K562 (cell line): ENCODE measurements around the gene BCAS3. TPM values are rescaled to one million over a fixed set of nuclear protein-coding genes. Genes with fewer than 3 reads are reported as not detected.

Experiments
- ATAC-seq: fragments of 200-7000 bp; cut with Tn5 transposase; 3 replicates; pipeline ENCODE4 v1.9.1; 2020; ENCODE audit warnings: moderate library complexity
- BruUV-seq: library from RNA; stranded (reverse); fragments of 400-500 nt; replicated peaks from 2 replicates; lab custom pipeline; 2021; lab: Mats Ljungman, UMichigan
- CTCF ChIA-PET: fragments of 300-600 bp; formaldehyde crosslinking; extraction: SDS; loops from one replicate; lab custom pipeline; 2021; ENCODE audit warnings: low intra/inter-chr PET ratio; lab: Yijun Ruan, JAX
- POLR2A ChIA-PET: fragments of 300-600, 350-650 bp; sonication (Branson Sonifier 250); formaldehyde crosslinking; extraction: SDS; loops from one replicate; lab custom pipeline; 2021; ENCODE audit warnings: antibody characterized with exemption, inconsistent platforms; lab: Yijun Ruan, JAX
- DNase-seq, 4 experiments: peaks; one replicate each; pipeline versions ENCODE4 v3.0.0 to v3.0.0-alpha.2; 2011 to 2018; ENCODE audit warnings: low spot score in 3 of 4, mixed read lengths in 3 of 4; ENCODE audit errors: extremely low read depth in 1 of 4
- FAIRE-seq: peaks from 2 replicates; lab custom pipeline; 2011; peaks lifted over from hg19 to GRCh38; lab: Jason Lieb, UNC
- H2AFZ ChIP-seq: 2 replicates; pipeline ENCODE4 v1.6.0; 2011; ENCODE audit warnings: low read depth, low read length, control low read depth, inconsistent platforms
- H3K27ac ChIP-seq: fragments of 200-600 bp; 3 replicates; pipeline ENCODE4 v1.8.0; 2011; ENCODE audit warnings: low read depth, mild to moderate bottlenecking, control low read depth, inconsistent platforms, low read length, moderate library complexity, mixed read lengths; ENCODE audit errors: extremely low read depth
- H3K27me3 ChIP-seq, 2 experiments: fragments of 300-600 bp in 1 of 2; 2 replicates in 1 of 2; 3 replicates in 1 of 2; pipeline versions ENCODE4 v1.6.0 to v1.8.0; 2011; ENCODE audit warnings: inconsistent platforms in 2 of 2, low read length in 2 of 2, mild to moderate bottlenecking in 1 of 2, mixed read lengths in 1 of 2, moderate library complexity in 1 of 2; ENCODE audit not compliant: control insufficient read depth in 2 of 2, insufficient read depth in 2 of 2
- H3K36me3 ChIP-seq: fragments of 300-600 bp; 3 replicates; pipeline ENCODE4 v1.8.0; 2011; ENCODE audit warnings: mild to moderate bottlenecking, low read length, inconsistent platforms; ENCODE audit not compliant: control insufficient read depth, insufficient read depth
- H3K4me1 ChIP-seq, 2 experiments: fragments of 200-600 bp in 1 of 2; replicated peaks in 1 of 2; 2 replicates in 1 of 2; 3 replicates in 1 of 2; pipeline versions ENCODE4 v1.5.1 to v1.8.0; 2011; ENCODE audit warnings: inconsistent platforms in 2 of 2, low read length in 2 of 2, mild to moderate bottlenecking in 1 of 2, mixed read lengths in 1 of 2, moderate library complexity in 1 of 2; ENCODE audit not compliant: control insufficient read depth in 2 of 2, insufficient read depth in 2 of 2
- H3K4me2 ChIP-seq: 2 replicates; pipeline ENCODE4 v1.6.1; 2011; ENCODE audit warnings: low read length, control low read depth, inconsistent platforms, mixed read lengths; ENCODE audit not compliant: insufficient read depth
- H3K4me3 ChIP-seq: fragments of 200-600 bp; sonication (generic), shearing (Covaris generic); 2 replicates; pipeline ENCODE4 v1.5.1; 2016; ENCODE audit warnings: control low read depth, inconsistent platforms
- H3K79me2 ChIP-seq: fragments of 200-600 bp; 3 replicates; pipeline ENCODE4 v1.8.0; 2011; ENCODE audit warnings: low read length, inconsistent platforms; ENCODE audit not compliant: control insufficient read depth, insufficient read depth
- H3K9ac ChIP-seq, 2 experiments: 2 replicates each; pipeline versions ENCODE4 v1.6.0 to v1.6.1; 2011; ENCODE audit warnings: low read depth in 2 of 2, low read length in 2 of 2, control low read depth in 1 of 2, inconsistent platforms in 1 of 2, mild to moderate bottlenecking in 1 of 2, mixed read lengths in 1 of 2; ENCODE audit not compliant: insufficient read depth in 1 of 2
- H3K9me1 ChIP-seq: one replicate; pipeline ENCODE4 v1.6.0; 2011; ENCODE audit warnings: inconsistent platforms, mild to moderate bottlenecking, low read length, moderate library complexity; ENCODE audit not compliant: control insufficient read depth, insufficient read depth
- H3K9me3 ChIP-seq: replicated peaks from 2 replicates; pipeline ENCODE4 v1.5.1; 2011; ENCODE audit warnings: low read depth, low read length, inconsistent platforms; ENCODE audit not compliant: control insufficient read depth, insufficient read depth
- H4K20me1 ChIP-seq: replicated peaks from 2 replicates; pipeline ENCODE4 v1.6.1; 2011; ENCODE audit warnings: low read length, inconsistent platforms, mixed read lengths; ENCODE audit not compliant: control insufficient read depth, insufficient read depth
- CBX5 ChIP-seq: IDR thresholded peaks from 2 replicates; pipeline ENCODE4 v1.6.1; 2014; ENCODE audit warnings: low read depth, borderline replicate concordance
- HDAC2 ChIP-seq: fragments of 450-650 bp; IDR thresholded peaks from 2 replicates; pipeline ENCODE4 v1.6.1; 2016; ENCODE audit warnings: mild to moderate bottlenecking
- NFE2 ChIP-seq: IDR thresholded peaks from 2 replicates; pipeline ENCODE4 v1.6.1; 2014; ENCODE audit warnings: antibody characterized with exemption, low read depth
- ZBTB11 ChIP-seq, 3 experiments: fragments of 200-800 bp in 1 of 3; fragments of 250-450 bp in 1 of 3; fragments of 450-650 bp in 1 of 3; sonication (Bioruptor Pico) in 1 of 3; sonication (Bioruptor generic) in 1 of 3; formaldehyde crosslinking in 1 of 3; IDR thresholded peaks; 2 replicates each; pipeline versions ENCODE4 v1.6.1 to v1.8.0; 2016 to 2022; ENCODE audit warnings: mild to moderate bottlenecking in 2 of 3, missing genetic modification characterization in 2 of 3, missing compliant biosample characterization in 1 of 3, moderate library complexity in 1 of 3
- ZNF232 ChIP-seq: sonication (generic); formaldehyde crosslinking; IDR thresholded peaks from 2 replicates; pipeline ENCODE4 v1.8.0; 2022; ENCODE audit warnings: mild to moderate bottlenecking, missing genetic modification reagents
- WGBS: fragments of 100-300 bp; shearing (Covaris generic); methylation state at CpG from one replicate; pipeline ENCODE4 v1.1.6; 2016; ENCODE audit warnings: low coverage, mixed read lengths; ENCODE audit not compliant: insufficient coverage; ENCODE audit errors: missing lambda C conversion rate; 5-methylcytosine and 5-hydroxymethylcytosine counted together
- in situ Hi-C: fragments of 300-500 bp; cut with MboI; formaldehyde crosslinking; loops from 4 replicates; pipeline ENCODE4 v1.15.0; 2018; ENCODE audit warnings: inconsistent platforms, mixed read lengths
- intact Hi-C: fragments of 100-400 bp; cut with micrococcal nuclease; formaldehyde crosslinking; loops from 2 replicates; pipeline ENCODE4 v1.14.2; 2022
- polyA plus RNA-seq, 8 experiments: library from polyadenylated mRNA; depleted of rRNA in 4 of 8; stranded (reverse) in 5 of 8; unstranded in 3 of 8; fragments of >200 nt; fragmentation: Nextera tagmentation in 2 of 8; fragmentation: Illumina TruSeq in 1 of 8; extraction: Ambion mirVana in 2 of 8; extraction: Trizol in 1 of 8; gene quantifications; 2 replicates each; pipeline versions ENCODE4 v1.2.1 to v1.2.3, GENCODE V29; 2011 to 2014; ENCODE audit warnings: inconsistent platforms in 1 of 8, missing spikeins in 1 of 8
- total RNA-seq, 7 experiments: library from RNA; depleted of rRNA in 6 of 7; stranded (reverse); fragments of >200 nt in 6 of 7; fragmentation: Illumina TruSeq in 2 of 7; extraction: Trizol in 2 of 7; gene quantifications; 2 replicates each; pipeline versions ENCODE4 v1.2.1 to v1.2.3, GENCODE V29; 2011 to 2021; ENCODE audit warnings: low replicate concordance in 1 of 7

BCAS3 gene
- total and polyA plus RNA-seq, 9 of the 15 experiments (the other 6 are each of a cell fraction or from before 2014, with no cell fraction given), result 1.9 to 5.5 (median 3.5) TPM

DNA sequence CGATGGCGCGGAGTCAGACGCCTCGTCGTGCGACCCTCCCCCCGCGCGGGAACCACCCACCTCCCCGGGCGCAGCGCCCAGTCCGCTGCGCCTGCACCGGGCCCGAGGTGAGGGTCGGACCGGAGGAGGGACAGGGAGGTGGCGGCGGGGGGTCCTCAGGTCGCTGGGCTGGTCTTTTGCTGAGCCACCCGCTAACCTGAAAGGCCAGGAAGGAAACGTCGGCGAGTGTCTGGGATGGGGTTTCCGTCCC, 726.9 kb downstream of the BCAS3 start:
- Histone ChIP-seq H3K79me2 (no peaks in the 10 kb centered on the region), H2AFZ (no peak overlapping the region), H3K4me3 (no peak overlapping the region), H3K27ac (no peak overlapping the region), H3K36me3 (no peaks in the 10 kb centered on the region), H3K27me3 (peaks cover 17 to 70% of the 10 kb centered on the region in 2 experiments; a peak in 3 of 5 replicates), H3K9me1 (no peaks in the 10 kb centered on the region), H3K9ac (no peak overlapping the region), H4K20me1 (no peaks in the 10 kb centered on the region), H3K9me3 (no peaks in the 10 kb centered on the region)
- ATAC-seq, result no peak
- WGBS, result no CpG with 5 or more reads among the region's 27 CpGs
- no TSS peak for BruUV-seq
- no peak for DNase-seq
- TF ChIP-seq HDAC2 (no peak), NFE2 (no peak), ZNF232 (CRISPR knock-in tag) (no peak)
- TF ChIP-seq, all 486 proteins: peak for 0
- H3K4me1 ChIP-seq, result peaks cover 0 to 20% of the 10 kb centered on the region in 2 experiments; a peak in 2 of 5 replicates
- FAIRE-seq, result no peak
- ChIA-PET CTCF (no interaction called here), POLR2A (no interaction called here)
- intact Hi-C loops, result no loop called here
- H3K4me2 ChIP-seq, result no peak overlapping the region
- in situ Hi-C loops, result no loop called here

GRCh38 chr17:61404913-61405685, 727.4 kb downstream of the BCAS3 start:
- H3K79me2 ChIP-seq, result no peaks in the 10 kb centered on the region
- no peak for ATAC-seq
- H3K9ac ChIP-seq, result no peak overlapping the region
- intact Hi-C loops, result no loop called here
- no peaks in the 10 kb centered on the region for H3K9me3 ChIP-seq
- POLR2A ChIA-PET, result no interaction called here
- peak in 1 of 3 experiments; percentile 62; a peak in 1 of 6 replicates for TF ChIP-seq ZBTB11 (CRISPR knock-in tag; IDR thresholded peaks at IDR 0.05)
- no peak for TF ChIP-seq CBX5
- 38% methylated on average over 30 of the region's 71 CpGs for WGBS
- H4K20me1 ChIP-seq, result no peaks in the 10 kb centered on the region
- H3K4me1 ChIP-seq, result peaks cover 0 to 25% of the 10 kb centered on the region in 2 experiments; a peak in 2 of 5 replicates
- BruUV-seq, result no TSS peak
- no peak overlapping the region for H3K4me3 ChIP-seq
- CTCF ChIA-PET, result no interaction called here
- H3K27ac ChIP-seq, result no peak overlapping the region
- no peak for DNase-seq
- no peak for FAIRE-seq
- in situ Hi-C loops, result no loop called here
- H3K9me1 ChIP-seq, result no peaks in the 10 kb centered on the region
- H3K4me2 ChIP-seq, result no peak overlapping the region
- H3K36me3 ChIP-seq, result no peaks in the 10 kb centered on the region
- H3K27me3 ChIP-seq, result peaks cover 17 to 70% of the 10 kb centered on the region in 2 experiments; a peak in 3 of 5 replicates
- no peak overlapping the region for H2AFZ ChIP-seq
